Measurements from ENCODE around the gene FGF1. TPM values are rescaled to one million over a fixed set of nuclear protein-coding genes. Genes with fewer than 3 reads are reported as not detected.
"Not testable (repeated sequence)": the region's sequence is repeated elsewhere in the genome, so short reads cannot be mapped to it uniquely, and the experiment has no call there.

Gene FGF1
- polyA plus RNA-seq, 1 of the 3 experiments (the other 2 are of a cell fraction): 5.3 TPM

- TF ChIP-seq USF1 (IDR thresholded peaks at IDR 0.05; ENCODE audit: borderline replicate concordance, low read depth) (no peak), ZBTB33 (IDR thresholded peaks at IDR 0.05; ENCODE audit: borderline replicate concordance, low read depth) (no peak), CHD2 (IDR thresholded peaks at IDR 0.05; ENCODE audit: low read length, partially characterized antibody) (no peak), USF2 (IDR thresholded peaks at IDR 0.05; ENCODE audit: borderline replicate concordance, low read depth, low read length) (no peak), EP300 (IDR thresholded peaks at IDR 0.05; ENCODE audit: borderline replicate concordance in 1 of 2, low read depth in 1 of 2, low read length in 1 of 2) (no peak), ELF1 (IDR thresholded peaks at IDR 0.05) (no peak), TEAD4 (IDR thresholded peaks at IDR 0.05; ENCODE audit: borderline replicate concordance, insufficient read depth) (no peak)
Observed at GRCh38 chr5:142650060-142650459, 35.8 kb downstream of the FGF1 start (continued).

- H3K36me3 ChIP-seq (replicated peaks in 1 of 2; ENCODE audit: control insufficient read depth in 1 of 2, insufficient read depth in 2 of 2, low read length in 1 of 2); H3K79me2 ChIP-seq (ENCODE audit: insufficient read depth); H3K4me2 ChIP-seq; H4K20me1 ChIP-seq (ENCODE audit: insufficient read depth); H3K4me3 ChIP-seq (ENCODE audit: low read depth in 2 of 2, low read length in 1 of 2); H3K9me2 ChIP-seq; H3K27me3 ChIP-seq (ENCODE audit: insufficient read depth); H3K9me3 ChIP-seq; DNase-seq; H3K9ac ChIP-seq; POLR2A ChIA-PET; H3K27ac ChIP-seq (ENCODE audit: low read depth in 2 of 2, low read length in 1 of 2); H2AFZ ChIP-seq (ENCODE audit: low read depth): not testable (repeated sequence)
- Histone ChIP-seq H3F3A (replicated peaks; ENCODE audit: insufficient read depth) (peaks cover 16% of the 10 kb centered on the region), H3K4me1 (ENCODE audit: control insufficient read depth in 1 of 2, insufficient read depth in 2 of 2, low read depth in 1 of 2, low read length in 1 of 2) (peaks cover 0 to 15% of the 10 kb centered on the region in 2 experiments; a peak in 2 of 4 replicates)
- WGBS (ENCODE audit: low lambda C conversion rate): 100% methylated on average over 3 of the region's 3 CpGs
- CTCF ChIA-PET: interaction anchor here (0.9 to 13.5 kb wide), 2 partner anchors 6 to 51 kb away, joined by 3 to 154 read pairs; no protein-coding TSS in a partner anchor
Observed at GRCh38 chr5:142648108-142648507, 37.8 kb downstream of the FGF1 start.

- Histone ChIP-seq H2AFZ (ENCODE audit: low read depth) (0 out of 2 replicates have a peak overlapping the region, but pooled peaks have one; percentile 0), H3K4me2 (peak overlapping the region; percentile 5; the same call in 1 of the 2 replicates), H3K27ac (ENCODE audit: low read depth in 2 of 2, low read length in 1 of 2) (peak overlapping the region; percentile 64 to 92; a peak in 3 of 4 replicates), H3K9me2 (no peaks in the 10 kb centered on the region), H3K36me3 (replicated peaks in 1 of 2; ENCODE audit: control insufficient read depth in 1 of 2, insufficient read depth in 2 of 2, low read length in 1 of 2) (no peaks in the 10 kb centered on the region), H3K79me2 (ENCODE audit: insufficient read depth) (no peaks in the 10 kb centered on the region), H3K4me3 (ENCODE audit: low read depth in 2 of 2, low read length in 1 of 2) (peak overlapping the region in 1 of 2 experiments; percentile 12; a peak in 1 of 4 replicates), H3K4me1 (ENCODE audit: control insufficient read depth in 1 of 2, insufficient read depth in 2 of 2, low read depth in 1 of 2, low read length in 1 of 2) (peaks cover 8 to 36% of the 10 kb centered on the region in 2 experiments), H3K9ac (peak overlapping the region; percentile 39; the same call in 1 of the 2 replicates), H4K20me1 (ENCODE audit: insufficient read depth) (no peaks in the 10 kb centered on the region), H3K9me3 (no peaks in the 10 kb centered on the region), H3F3A (replicated peaks; ENCODE audit: insufficient read depth) (peaks cover 23% of the 10 kb centered on the region), H3K27me3 (ENCODE audit: insufficient read depth) (no peaks in the 10 kb centered on the region)
- ChIA-PET CTCF (interaction anchor here (0.9 to 13.5 kb wide), 9 partner anchors 8 to 235 kb away, joined by 3 to 154 read pairs (median 6); no protein-coding TSS in a partner anchor), POLR2A (interaction anchor here (0.6 kb wide), 1 partner anchor 120 kb away, joined by 3 read pairs; no protein-coding TSS in a partner anchor)
- 67% methylated on average over 1 of the region's 1 CpG for WGBS (ENCODE audit: low lambda C conversion rate)
- TF ChIP-seq CTCF (IDR thresholded peaks at IDR 0.05) (no peak), RXRA (IDR thresholded peaks at IDR 0.05; ENCODE audit: borderline replicate concordance, low read depth) (no peak), IRF3 (IDR thresholded peaks at IDR 0.05; ENCODE audit: low read depth, low read length) (no peak), JUND (IDR thresholded peaks at IDR 0.05) (no peak), FOSL2 (IDR thresholded peaks at IDR 0.05; ENCODE audit: borderline replicate concordance, low read depth) (no peak), RCOR1 (IDR thresholded peaks at IDR 0.05; ENCODE audit: low read length) (no peak), GATA2 (CRISPR knock-in tag; IDR thresholded peaks at IDR 0.05) (no peak), ELF1 (IDR thresholded peaks at IDR 0.05) (no peak), TCF12 (IDR thresholded peaks at IDR 0.05) (no peak), TAF1 (IDR thresholded peaks at IDR 0.05; ENCODE audit: borderline replicate concordance, low read depth, low read length) (no peak), FOXM1 (IDR thresholded peaks at IDR 0.05; ENCODE audit: low read depth) (no peak), CHD2 (IDR thresholded peaks at IDR 0.05; ENCODE audit: low read length, partially characterized antibody) (no peak), YY1 (IDR thresholded peaks at IDR 0.05; ENCODE audit: low read depth) (no peak), POLR2AphosphoS5 (IDR thresholded peaks at IDR 0.05; ENCODE audit: low read depth, low read length) (no peak)
- no peak for DNase-seq
Observed at GRCh38 chr5:142645456-142645855, 40.4 kb downstream of the FGF1 start.
